GM23338 (cell line): Measurements from ENCODE around the gene NEK8. TPM values are rescaled to one million over a fixed set of nuclear protein-coding genes. Genes with fewer than 3 reads are reported as not detected.
A peak's percentile ranks its signal among the peaks of the same experiment; 100 is the strongest.

Experiments
- ATAC-seq: fragments of 200-7000 bp; cut with Tn5 transposase; 3 replicates; pipeline ENCODE4 v1.9.1; 2020
- DNase-seq: peaks from one replicate; pipeline ENCODE4 v3.0.0-alpha.2; 2015; ENCODE audit warnings: low spot score
- H2AFZ ChIP-seq: fragments of 200-600 bp; sonication (generic); 2 replicates; pipeline ENCODE4 v1.8.0; 2016; ENCODE audit warnings: antibody characterized with exemption, mild to moderate bottlenecking, moderate library complexity
- H3F3A ChIP-seq: fragments of 200-600 bp; sonication (generic); replicated peaks from 2 replicates; pipeline ENCODE4 v1.8.0; 2017; ENCODE audit warnings: antibody characterized with exemption, mixed run types, low read depth
- H3K27ac ChIP-seq: fragments of 200-600 bp; sonication (generic); 2 replicates; pipeline ENCODE4 v1.6.1; 2016; ENCODE audit warnings: low read depth
- H3K27me3 ChIP-seq: fragments of 200-600 bp; sonication (generic); 2 replicates; pipeline ENCODE4 v1.8.0; 2016; ENCODE audit warnings: mild to moderate bottlenecking, mixed run types, moderate library complexity; ENCODE audit not compliant: insufficient read depth
- H3K36me3 ChIP-seq: fragments of 200-600 bp; sonication (generic); 2 replicates; pipeline ENCODE4 v1.8.0; 2016; ENCODE audit warnings: mild to moderate bottlenecking; ENCODE audit not compliant: insufficient read depth
- H3K4me1 ChIP-seq: fragments of 200-600 bp; sonication (generic); 2 replicates; pipeline ENCODE4 v1.8.0; 2016; ENCODE audit warnings: mild to moderate bottlenecking, moderate library complexity; ENCODE audit not compliant: insufficient read depth
- H3K4me2 ChIP-seq: fragments of 200-600 bp; sonication (generic); 2 replicates; pipeline ENCODE4 v1.7.1; 2017; ENCODE audit warnings: mixed run types
- H3K4me3 ChIP-seq: fragments of 200-600 bp; sonication (generic); 2 replicates; pipeline ENCODE4 v1.6.1; 2016; ENCODE audit warnings: mixed run types
- H3K79me2 ChIP-seq: fragments of 200-600 bp; sonication (generic); replicated peaks from 2 replicates; pipeline ENCODE4 v1.8.0; 2017; ENCODE audit warnings: mild to moderate bottlenecking; ENCODE audit not compliant: insufficient read depth
- H3K9me2 ChIP-seq: fragments of 200-600 bp; sonication (generic); 2 replicates; pipeline ENCODE4 v1.8.0; 2017; ENCODE audit not compliant: insufficient read depth
- H4K20me1 ChIP-seq: fragments of 200-600 bp; sonication (generic); replicated peaks from 2 replicates; pipeline ENCODE4 v1.8.0; 2017; ENCODE audit warnings: mild to moderate bottlenecking; ENCODE audit not compliant: insufficient read depth
- H3K27ac Mint-ChIP-seq: 2 replicates; pipeline ENCODE4 v1.8.0; 2020; ENCODE audit warnings: inconsistent platforms, mild to moderate bottlenecking, moderate library complexity, mixed read lengths
- H3K27me3 Mint-ChIP-seq: 3 replicates; pipeline ENCODE4 v1.8.0; 2022; ENCODE audit warnings: low read depth, mild to moderate bottlenecking, moderate library complexity, mixed read lengths, inconsistent platforms; ENCODE audit not compliant: insufficient read depth, poor library complexity
- H3K36me3 Mint-ChIP-seq: 3 replicates; pipeline ENCODE4 v1.8.0; 2021; ENCODE audit warnings: low read depth, mild to moderate bottlenecking, inconsistent platforms, moderate library complexity, mixed read lengths
- H3K4me1 Mint-ChIP-seq: 3 replicates; pipeline ENCODE4 v1.8.0; 2020; ENCODE audit warnings: mild to moderate bottlenecking, inconsistent platforms, mixed read lengths
- H3K4me3 Mint-ChIP-seq: 3 replicates; pipeline ENCODE4 v1.8.0; 2021; ENCODE audit warnings: moderate library complexity, mild to moderate bottlenecking, inconsistent platforms, mixed read lengths
- H3K9me3 Mint-ChIP-seq: 3 replicates; pipeline ENCODE4 v1.8.0; 2020; ENCODE audit warnings: moderate library complexity, mild to moderate bottlenecking, inconsistent platforms, mixed read lengths
- CREB1 ChIP-seq: fragments of 250-450 bp; sonication (Bioruptor Pico); IDR thresholded peaks from 2 replicates; pipeline ENCODE4 v1.5.0; 2020; ENCODE audit warnings: low read depth, mild to moderate bottlenecking, moderate library complexity
- CTCF ChIP-seq, 2 experiments: fragments of 200-600 bp in 1 of 2; sonication (generic) in 1 of 2; conservative IDR thresholded peaks; 2 replicates each; pipeline versions ENCODE4 v1.5.1 to v1.6.1; 2016 to 2017; ENCODE audit warnings: antibody characterized with exemption in 2 of 2, low read depth in 2 of 2, mild to moderate bottlenecking in 2 of 2, moderate library complexity in 1 of 2
- JUNB ChIP-seq: IDR thresholded peaks from one replicate; pipeline ENCODE4 v1.6.1; 2016; ENCODE audit warnings: antibody characterized with exemption; ENCODE audit not compliant: unreplicated experiment
- NANOG ChIP-seq: IDR thresholded peaks from 2 replicates; pipeline ENCODE4 v1.6.1; 2016; ENCODE audit warnings: antibody characterized with exemption, borderline replicate concordance
- POLR2AphosphoS5 ChIP-seq: IDR thresholded peaks from 2 replicates; pipeline ENCODE4 v1.6.1; 2016; ENCODE audit warnings: antibody characterized with exemption, low read depth
- REST ChIP-seq: IDR thresholded peaks from one replicate; pipeline ENCODE4 v1.6.1; 2018; ENCODE audit warnings: antibody characterized with exemption; ENCODE audit not compliant: unreplicated experiment
- STAT1 ChIP-seq: IDR thresholded peaks from one replicate; pipeline ENCODE4 v1.6.1; 2016; ENCODE audit warnings: antibody characterized with exemption; ENCODE audit not compliant: unreplicated experiment
- ZNF114 ChIP-seq: fragments of 250-450 bp; sonication (Bioruptor Pico); IDR thresholded peaks from 2 replicates; pipeline ENCODE4 v1.5.0; 2020; ENCODE audit warnings: mild to moderate bottlenecking, moderate library complexity
- polyA plus RNA-seq: library from polyadenylated mRNA; unstranded; fragments of >200 nt; fragmentation: Nextera tagmentation; extraction: Ambion mirVana; gene quantifications from 2 replicates; pipeline ENCODE4 v1.2.1, GENCODE V29; 2016
- total RNA-seq: library from RNA; depleted of rRNA; stranded (reverse); fragments of >200 nt; shearing (Covaris generic); gene quantifications from 2 replicates; pipeline ENCODE4 v1.2.3, GENCODE V29; 2014

Gene NEK8
- total and polyA plus RNA-seq, 2 experiments from 2014 or later: 10.0 to 14.9 TPM

- Histone ChIP-seq H3K36me3 (peaks cover 34% of the 10 kb centered on the region), H3K27me3 (no peaks in the 10 kb centered on the region), H3K4me1 (peaks cover 27% of the 10 kb centered on the region), H2AFZ (no peak overlapping the region), H3K9me2 (no peaks in the 10 kb centered on the region), H4K20me1 (peaks cover 27% of the 10 kb centered on the region), H3K79me2 (peaks cover 20% of the 10 kb centered on the region), H3K4me3 (no peak overlapping the region), H3F3A (peaks cover 76% of the 10 kb centered on the region), H3K27ac (peak overlapping the region; percentile 51; the same call in 1 of the 2 replicates), H3K4me2 (peak overlapping the region; percentile 6)
- peak overlapping the region; percentile 65 for H3K27ac Mint-ChIP-seq
- no peaks in the 10 kb centered on the region for H3K9me3 Mint-ChIP-seq
- peaks cover 40% of the 10 kb centered on the region for H3K4me1 Mint-ChIP-seq
- peaks cover 52% of the 10 kb centered on the region for H3K27me3 Mint-ChIP-seq
- H3K4me3 Mint-ChIP-seq: no peak overlapping the region
- ATAC-seq (peak; percentile 47), DNase-seq (peak; percentile 98)
- H3K36me3 Mint-ChIP-seq: peaks cover 71% of the 10 kb centered on the region
- no peak for TF ChIP-seq REST
- peak; percentile 97 to 98 for TF ChIP-seq CTCF (conservative IDR thresholded peaks at IDR 0.05; ENCODE audit: low read depth in 2 of 2)
- no peak for TF ChIP-seq JUNB
- TF ChIP-seq STAT1: no peak
- peak; percentile 62 for TF ChIP-seq POLR2AphosphoS5
- peak; percentile 39; the same call in 1 of the 2 replicates for TF ChIP-seq CREB1
- TF ChIP-seq ZNF114 (CRISPR knock-in tag): no peak
- TF ChIP-seq NANOG: no peak
Measured at GRCh38 chr17:28750178-28751047, 21.8 kb downstream of the NEK8 start.
